ENCODE data around the gene ARHGEF12. TPM values are rescaled to one million over a fixed set of nuclear protein-coding genes. Genes with fewer than 3 reads are reported as not detected.
"Not testable (repeated sequence)": the region's sequence is repeated elsewhere in the genome, so short reads cannot be mapped to it uniquely, and the experiment has no call there.

ARHGEF12 gene
- total RNA-seq, 1 experiment from 2014 or later, result 72.2 TPM

- no peak for DNase-seq (ENCODE audit: low read depth)
Measured at GRCh38 chr11:120486138-120486537, 149.9 kb downstream of the ARHGEF12 start.

GRCh38 chr11:120489799-120490198 lies 153.6 kb downstream of the ARHGEF12 start:
- no peak for DNase-seq (ENCODE audit: low read depth)

- no peak for DNase-seq (ENCODE audit: low read depth)
Measured at GRCh38 chr11:120492486-120492885, 156.3 kb downstream of the ARHGEF12 start.

- no peak for DNase-seq (ENCODE audit: low read depth)
Measured at GRCh38 chr11:120494595-120494994, 158.4 kb downstream of the ARHGEF12 start.

- no peak for DNase-seq (ENCODE audit: low read depth)
Measured at GRCh38 chr11:120499088-120499487, 162.9 kb downstream of the ARHGEF12 start.

- no peak for DNase-seq (ENCODE audit: low read depth)
Measured at GRCh38 chr11:120499859-120500258, 163.6 kb downstream of the ARHGEF12 start.

GRCh38 chr11:120500414-120501071 lies 164.3 kb downstream of the ARHGEF12 start:
- DNase-seq (ENCODE audit: low read depth), result peak; percentile 50

- no peak for DNase-seq (ENCODE audit: low read depth)
Measured at GRCh38 chr11:120501440-120501839, 165.2 kb downstream of the ARHGEF12 start.

GRCh38 chr11:120501976-120502755 lies 166.0 kb downstream of the ARHGEF12 start:
- no peak for DNase-seq (ENCODE audit: low read depth)

- DNase-seq (ENCODE audit: low read depth), result not testable (repeated sequence)
Measured at GRCh38 chr11:120503529-120503928, 167.3 kb downstream of the ARHGEF12 start.

GRCh38 chr11:120505801-120506425 lies 169.7 kb downstream of the ARHGEF12 start:
- no peak for DNase-seq (ENCODE audit: low read depth)

- no peak for DNase-seq (ENCODE audit: low read depth)
Measured at GRCh38 chr11:120509346-120510053, 173.3 kb downstream of the ARHGEF12 start.

- no peak for DNase-seq (ENCODE audit: low read depth)
Measured at GRCh38 chr11:120510406-120511115, 174.3 kb downstream of the ARHGEF12 start.

- peak; percentile 61 for DNase-seq (ENCODE audit: low read depth)
Measured at GRCh38 chr11:120511116-120511819, 175.1 kb downstream of the ARHGEF12 start, which contains the start of gene GRIK4. GRIK4 (plus strand) TSS chr11:120511748; CDS start chr11:120660319, 148,571 bp downstream.

GRCh38 chr11:120511820-120512738 lies 175.9 kb downstream of the ARHGEF12 start:
- DNase-seq (ENCODE audit: low read depth), result no peak

GRCh38 chr11:120512739-120513435 lies 176.7 kb downstream of the ARHGEF12 start:
- peak; percentile 19 for DNase-seq (ENCODE audit: low read depth)

- DNase-seq (ENCODE audit: low read depth), result no peak
Measured at GRCh38 chr11:120513436-120514315, 177.5 kb downstream of the ARHGEF12 start.
